ENCODE results near the gene LTBP2.

Gene LTBP2

DNA sequence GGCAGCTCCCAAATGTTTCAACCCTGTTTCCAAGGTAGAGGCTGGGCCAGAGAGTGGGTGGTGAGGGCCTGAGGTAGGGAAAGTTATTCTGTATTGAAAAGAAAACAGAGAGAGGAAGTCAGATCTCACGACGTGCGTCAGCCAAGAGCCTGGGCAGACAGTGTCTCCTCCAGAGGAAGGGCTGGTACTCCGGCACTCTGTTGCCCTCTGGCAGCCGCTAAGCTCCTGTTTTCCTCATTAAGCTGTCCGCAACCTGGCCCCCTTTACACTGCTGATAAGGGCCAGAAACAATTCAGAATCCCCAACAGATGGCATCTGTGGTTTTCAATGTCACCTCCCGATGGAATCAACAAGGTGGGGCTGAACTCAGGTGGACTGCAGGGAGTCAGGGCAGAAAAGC lies 26.0 kb upstream of the LTBP2 start:
- DNase-seq (ENCODE audit: low read depth) = no peak

DNA sequence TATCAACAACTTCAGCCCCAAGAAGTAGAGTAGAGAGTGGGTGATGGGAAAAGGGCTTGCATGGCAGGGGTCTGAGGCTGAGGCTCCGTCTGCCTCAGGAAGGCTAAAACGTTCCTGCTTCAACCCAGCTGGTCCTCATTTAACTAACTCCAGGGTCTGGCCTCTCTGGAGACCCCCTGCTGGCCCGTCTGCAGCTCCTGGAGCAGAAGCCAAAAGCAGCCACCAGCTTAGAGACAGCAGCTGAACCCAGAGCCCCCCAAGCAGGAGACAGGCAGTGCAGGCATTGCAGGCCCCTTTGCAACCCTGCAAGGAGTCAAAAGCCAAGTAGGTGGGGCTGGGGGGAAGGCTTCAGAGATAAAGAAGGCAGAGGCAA lies 25.1 kb upstream of the LTBP2 start:
- DNase-seq (ENCODE audit: low read depth) = no peak

DNA sequence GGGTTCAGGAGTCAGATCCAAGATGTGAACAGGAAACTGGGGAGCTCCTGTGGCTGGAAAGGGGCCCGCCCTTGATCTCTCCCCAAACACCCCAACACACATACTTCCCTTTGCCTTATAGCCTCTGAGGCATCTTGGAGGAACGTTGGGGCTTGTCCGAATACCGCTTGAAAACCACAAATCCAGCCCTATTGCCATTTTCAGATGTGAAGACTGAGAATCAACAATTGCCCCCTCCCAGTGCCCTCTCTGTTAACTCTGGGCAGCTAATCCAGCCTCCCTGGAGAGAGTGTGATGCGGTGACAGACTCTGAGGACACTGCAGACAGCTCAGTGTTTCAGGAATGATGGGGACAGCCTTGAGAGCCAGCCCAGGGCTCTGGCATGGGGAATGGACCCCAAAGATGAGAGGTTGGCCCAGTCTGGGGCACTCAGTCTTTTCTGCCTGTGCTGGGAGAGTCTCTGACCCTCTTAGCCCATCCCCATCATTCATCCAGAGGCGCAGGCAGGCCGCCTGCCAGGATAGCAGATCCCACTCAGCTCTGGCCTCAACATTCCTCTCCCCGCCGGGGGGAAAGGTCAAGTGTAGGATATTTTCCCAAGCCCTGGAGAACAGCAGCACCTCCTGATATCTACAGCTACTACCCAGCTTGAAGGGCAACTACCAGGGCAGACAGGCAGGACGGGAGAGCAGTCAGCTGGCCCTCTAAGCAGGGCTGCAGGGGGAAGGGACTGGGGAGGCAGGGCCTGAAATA lies 24.6 kb upstream of the LTBP2 start:
- DNase-seq (ENCODE audit: low read depth) = no peak

DNA sequence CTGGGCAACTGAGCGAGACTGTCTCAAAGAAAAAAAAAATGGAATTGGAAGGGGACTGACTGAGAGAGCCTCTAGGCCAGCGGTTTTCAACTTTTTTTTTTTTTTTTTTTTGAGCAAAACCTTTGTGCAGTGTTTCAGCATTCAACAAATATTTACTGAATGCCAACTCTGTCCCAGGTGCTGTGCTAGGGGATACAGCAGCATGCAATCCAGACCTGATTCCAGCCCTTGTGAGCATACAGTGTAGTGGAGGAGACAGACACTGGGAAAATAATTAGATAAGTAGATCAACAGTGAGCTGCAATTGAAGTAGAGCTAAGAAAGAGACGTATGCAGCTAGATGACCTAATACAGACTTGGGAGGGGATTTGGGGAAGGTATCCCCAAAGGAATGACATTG lies 23.8 kb upstream of the LTBP2 start:
- no peak for DNase-seq (ENCODE audit: low read depth)

DNA sequence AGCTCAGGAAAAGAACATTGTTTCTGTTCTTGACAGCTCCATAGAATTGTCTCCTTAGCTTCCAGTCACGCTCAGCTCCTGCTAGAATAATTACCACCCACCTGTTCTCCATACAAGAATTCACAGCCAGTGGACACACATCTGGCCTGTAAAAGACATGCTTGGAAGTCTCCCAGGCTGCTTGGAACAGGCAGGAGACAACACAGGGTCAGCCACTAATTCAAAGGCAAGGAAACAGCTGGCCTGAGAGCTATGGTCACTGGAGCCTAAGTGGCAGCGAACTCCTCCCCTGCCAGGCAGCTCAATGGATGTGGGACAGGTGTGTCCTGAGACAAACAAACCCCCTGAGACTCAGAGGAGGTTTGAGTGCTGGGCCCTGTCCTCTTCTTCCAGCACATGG lies 22.9 kb upstream of the LTBP2 start:
- DNase-seq (ENCODE audit: low read depth) = no peak

DNA sequence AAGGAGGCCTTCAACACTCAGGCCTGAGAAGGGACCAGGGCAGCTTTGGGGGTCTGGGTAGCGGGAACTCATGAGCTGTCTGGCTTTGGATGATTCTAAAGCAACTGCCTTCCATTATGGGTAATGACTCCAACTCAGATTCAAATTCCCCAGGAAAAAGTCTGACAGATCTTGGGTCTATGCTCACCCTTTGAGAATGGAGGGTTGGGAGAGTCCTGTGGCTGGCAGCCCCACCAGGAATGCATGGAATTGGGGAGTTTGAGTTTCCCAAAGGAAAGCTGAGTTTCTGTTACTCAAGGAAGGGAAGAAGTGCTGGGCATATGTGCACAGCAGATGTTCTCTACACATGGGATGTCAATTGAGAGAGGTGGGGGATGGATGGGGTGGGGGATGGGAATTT lies 22.4 kb upstream of the LTBP2 start:
- DNase-seq (ENCODE audit: low read depth) = no peak

DNA sequence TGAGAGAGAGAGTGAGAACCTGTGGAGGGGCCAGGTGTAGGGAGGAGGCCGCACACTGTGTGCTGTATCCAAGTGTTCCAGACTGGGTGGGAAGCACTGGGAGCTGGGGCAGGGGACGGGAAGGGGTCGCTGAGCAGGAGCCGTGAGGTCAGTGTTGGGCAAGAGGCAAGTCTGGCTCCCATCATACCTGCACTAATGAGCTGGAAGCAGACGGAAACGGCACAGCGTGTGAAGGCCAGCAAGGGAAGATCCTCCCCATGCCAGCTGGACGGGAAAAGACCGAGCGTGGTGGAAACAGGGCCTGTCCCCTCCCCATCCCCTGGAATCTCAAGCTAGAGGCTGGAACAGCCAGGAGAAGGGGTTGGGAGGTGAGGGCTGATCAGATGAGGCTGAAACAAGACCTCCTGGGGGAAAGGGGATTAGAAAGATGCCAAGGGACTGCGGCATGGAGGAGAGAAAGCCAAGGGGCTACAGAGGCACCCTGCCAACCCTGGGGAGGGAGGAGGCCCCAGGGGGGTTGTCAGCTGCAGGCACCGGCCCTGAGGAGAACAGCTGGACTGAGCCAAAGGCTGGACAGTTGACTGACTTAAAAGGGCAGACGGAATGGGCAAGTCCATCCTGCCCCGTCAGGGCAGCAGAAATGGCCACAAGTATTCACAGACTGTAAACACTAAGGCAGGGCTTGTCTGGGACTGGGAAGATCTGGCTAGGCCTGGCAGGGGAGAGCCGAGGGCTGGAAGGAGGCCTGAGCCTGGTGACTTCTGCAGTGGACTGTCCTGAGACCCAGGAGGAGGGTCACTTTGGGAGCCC lies 19.0 kb upstream of the LTBP2 start:
- peak; percentile 42 for DNase-seq (ENCODE audit: low read depth)

DNA sequence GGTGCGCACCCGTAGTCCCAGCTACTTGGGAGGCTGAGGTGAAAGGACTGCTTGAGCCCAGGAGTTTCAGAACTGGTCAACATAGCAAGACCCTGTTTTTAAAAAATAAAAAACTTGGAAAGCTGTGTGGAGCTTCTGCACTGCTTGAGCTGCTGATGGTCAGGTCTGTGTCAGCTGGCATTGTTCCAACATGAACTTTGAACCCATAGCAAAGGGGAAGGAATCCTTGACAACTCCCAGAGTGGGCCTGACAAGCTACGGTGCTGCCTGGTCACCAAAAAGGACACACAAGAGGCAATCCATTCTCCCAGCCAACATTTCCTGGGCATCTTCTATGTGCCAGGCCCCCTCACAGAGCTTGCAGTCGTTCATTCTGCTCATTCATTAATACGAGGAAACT lies 16.4 kb upstream of the LTBP2 start:
- DNase-seq (ENCODE audit: low read depth) = no peak

DNA sequence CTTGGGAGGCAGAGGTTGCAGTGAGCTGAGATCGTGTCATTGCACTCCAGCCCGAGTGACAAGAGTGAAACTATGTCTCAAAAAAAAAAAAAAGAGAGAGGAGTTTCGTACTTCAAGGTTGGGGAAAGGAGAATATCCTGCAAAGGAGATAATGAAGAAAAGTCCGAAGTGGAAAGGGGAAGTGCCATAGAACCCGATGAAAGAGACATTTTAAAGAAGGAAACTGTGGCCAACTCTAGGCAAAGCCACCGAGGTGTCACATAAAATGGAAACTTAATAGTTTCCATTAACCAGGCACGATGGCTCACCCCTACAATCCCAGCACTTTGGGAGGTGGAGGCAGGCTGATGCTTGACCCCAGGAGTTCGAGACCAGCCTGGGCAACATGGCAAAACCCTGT lies 15.0 kb upstream of the LTBP2 start:
- DNase-seq (ENCODE audit: low read depth) = no peak

DNA sequence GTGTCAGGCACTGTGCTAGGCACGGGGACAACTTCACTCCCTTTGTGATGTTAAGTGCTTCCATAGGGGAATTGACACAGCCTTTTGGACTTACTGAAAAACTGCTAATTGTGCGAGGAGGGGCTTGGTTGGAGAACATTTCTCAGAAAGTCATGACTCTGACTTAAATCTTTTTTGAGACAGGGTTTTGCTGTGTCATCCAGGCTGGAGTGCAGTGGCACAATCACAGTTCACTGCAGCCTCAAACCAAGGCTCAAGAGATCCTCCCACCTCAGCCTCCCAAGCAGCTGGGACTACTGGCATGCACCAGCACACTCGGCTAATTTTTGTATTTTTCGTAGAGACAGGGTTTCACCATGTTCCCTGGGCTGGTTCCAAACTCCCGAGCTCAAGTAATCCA lies 10.2 kb upstream of the LTBP2 start:
- no peak for DNase-seq (ENCODE audit: low read depth)

DNA sequence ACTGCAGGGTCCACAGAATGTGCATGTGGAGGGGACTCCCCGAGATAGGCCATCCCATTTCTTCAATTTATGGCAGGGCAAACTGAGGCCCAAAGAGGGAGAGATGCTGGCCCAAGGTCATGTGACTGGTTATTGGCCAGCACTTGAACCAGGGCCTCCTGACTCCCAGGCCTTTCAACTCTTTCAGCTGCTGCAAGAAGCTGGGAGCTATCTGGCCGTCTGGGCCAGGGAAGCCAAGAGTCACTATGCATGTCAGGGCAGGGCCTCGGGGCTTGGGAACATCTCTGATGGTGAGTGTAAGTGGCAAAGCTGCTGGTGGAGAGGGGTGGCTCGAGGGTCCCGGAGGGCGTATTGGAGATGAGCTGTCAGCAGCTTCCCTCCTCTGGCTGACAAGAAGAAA lies 9.5 kb upstream of the LTBP2 start:
- no peak for DNase-seq (ENCODE audit: low read depth)

DNA sequence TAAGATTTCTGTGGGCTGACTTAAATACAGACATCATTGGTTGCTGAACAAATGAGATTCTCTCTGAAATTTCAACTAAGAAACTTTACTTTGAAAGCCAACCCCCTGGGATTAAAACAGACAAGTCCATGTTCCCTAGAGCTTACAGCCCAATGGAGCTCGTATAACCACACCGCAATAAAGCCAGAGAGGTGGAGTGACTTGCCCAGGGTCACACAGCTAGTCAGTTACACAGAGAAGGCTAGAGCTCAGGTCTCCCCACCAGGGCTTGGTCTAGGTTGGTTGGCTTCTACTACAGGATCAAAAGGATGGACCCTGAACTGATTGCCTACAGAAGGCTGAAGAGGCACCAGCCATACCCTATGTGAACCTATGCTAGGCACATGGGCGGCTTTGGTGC lies 8.9 kb upstream of the LTBP2 start:
- DNase-seq (ENCODE audit: low read depth) = no peak

DNA sequence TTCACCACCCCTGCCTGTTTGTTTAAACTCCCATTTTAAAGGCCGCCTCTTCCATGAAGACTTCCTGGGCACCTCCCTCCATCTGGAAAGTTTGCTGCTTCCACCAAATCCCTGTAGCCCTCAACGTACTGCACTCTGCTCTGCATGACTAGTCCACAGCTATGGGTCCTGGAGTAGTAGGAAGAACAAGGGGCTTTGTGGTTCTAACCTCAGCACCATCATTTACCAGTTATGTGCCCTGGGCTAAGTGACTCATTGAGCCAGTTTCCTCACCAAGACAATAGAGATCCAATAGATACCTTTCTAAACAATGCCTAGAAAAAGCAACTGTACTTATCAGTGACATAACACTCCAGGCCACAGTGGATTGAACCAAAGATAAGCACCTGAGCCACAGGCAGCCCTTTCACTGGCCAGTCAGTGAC lies 8.5 kb upstream of the LTBP2 start:
- DNase-seq (ENCODE audit: low read depth) = peak; percentile 72

DNA sequence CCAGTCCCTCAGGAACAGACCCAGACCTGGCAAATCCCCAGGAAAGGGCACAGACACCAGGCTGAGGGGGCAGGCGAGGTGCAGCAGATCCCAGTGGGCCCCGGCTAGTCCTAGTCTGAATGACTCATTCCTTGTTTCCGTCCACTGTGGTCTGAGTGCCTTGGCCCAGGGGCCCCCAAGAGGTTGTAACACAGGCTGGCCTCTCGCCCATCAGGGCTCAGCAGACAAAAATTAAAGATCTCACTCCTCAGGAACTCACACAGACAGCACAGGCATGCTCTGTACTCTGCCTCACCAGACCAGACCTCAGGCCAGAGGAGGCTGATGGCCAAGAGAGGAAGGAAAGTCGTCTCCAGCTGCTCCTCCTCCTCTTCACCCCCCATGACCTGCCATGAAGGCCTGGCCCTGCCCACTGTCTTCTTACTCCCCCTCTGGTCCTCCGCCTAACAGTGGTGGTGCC lies 7.7 kb upstream of the LTBP2 start:
- DNase-seq (ENCODE audit: low read depth) = peak; percentile 96

DNA sequence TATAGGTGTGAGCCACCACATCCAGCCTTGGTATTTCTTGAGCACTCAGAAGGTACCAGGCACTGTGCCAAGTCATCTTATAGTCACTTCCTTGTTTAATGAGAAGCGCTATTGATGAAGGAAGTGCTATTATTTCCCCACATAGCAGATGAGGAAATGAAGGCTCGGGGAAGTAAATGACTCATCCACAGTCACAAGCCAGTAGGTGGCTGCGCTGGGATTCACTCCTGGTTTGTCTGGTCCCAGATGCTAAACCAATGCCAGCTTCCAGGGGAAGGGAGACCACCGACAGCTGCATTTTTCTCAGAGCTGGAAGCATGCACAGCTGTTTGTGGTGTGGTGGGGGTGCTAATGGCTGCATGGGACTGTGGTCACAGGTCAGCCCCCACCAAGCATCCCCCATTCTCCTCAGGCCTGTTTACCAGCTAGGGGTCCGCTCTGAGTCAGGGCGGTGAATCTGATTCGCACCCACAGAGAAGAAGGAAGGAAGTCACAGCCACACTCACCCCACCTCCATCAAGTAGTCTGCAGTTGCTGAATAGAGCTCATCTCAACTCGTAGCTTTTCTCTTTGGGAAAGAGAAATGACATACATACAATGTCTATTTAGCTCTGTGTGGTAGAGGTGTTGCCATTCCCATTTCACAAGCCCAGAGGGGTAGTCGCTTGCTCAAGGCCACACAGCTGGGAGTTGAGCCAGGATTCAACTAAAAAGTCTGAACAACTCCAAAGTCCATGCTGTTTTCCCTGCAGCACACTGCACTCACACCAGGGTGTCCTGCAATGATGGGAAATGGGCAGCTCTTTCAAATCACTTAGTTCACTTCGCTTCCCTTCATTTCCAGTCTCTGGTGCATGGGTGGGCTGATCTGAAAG lies 6.3 kb upstream of the LTBP2 start:
- DNase-seq (ENCODE audit: low read depth) = peak; percentile 72

DNA sequence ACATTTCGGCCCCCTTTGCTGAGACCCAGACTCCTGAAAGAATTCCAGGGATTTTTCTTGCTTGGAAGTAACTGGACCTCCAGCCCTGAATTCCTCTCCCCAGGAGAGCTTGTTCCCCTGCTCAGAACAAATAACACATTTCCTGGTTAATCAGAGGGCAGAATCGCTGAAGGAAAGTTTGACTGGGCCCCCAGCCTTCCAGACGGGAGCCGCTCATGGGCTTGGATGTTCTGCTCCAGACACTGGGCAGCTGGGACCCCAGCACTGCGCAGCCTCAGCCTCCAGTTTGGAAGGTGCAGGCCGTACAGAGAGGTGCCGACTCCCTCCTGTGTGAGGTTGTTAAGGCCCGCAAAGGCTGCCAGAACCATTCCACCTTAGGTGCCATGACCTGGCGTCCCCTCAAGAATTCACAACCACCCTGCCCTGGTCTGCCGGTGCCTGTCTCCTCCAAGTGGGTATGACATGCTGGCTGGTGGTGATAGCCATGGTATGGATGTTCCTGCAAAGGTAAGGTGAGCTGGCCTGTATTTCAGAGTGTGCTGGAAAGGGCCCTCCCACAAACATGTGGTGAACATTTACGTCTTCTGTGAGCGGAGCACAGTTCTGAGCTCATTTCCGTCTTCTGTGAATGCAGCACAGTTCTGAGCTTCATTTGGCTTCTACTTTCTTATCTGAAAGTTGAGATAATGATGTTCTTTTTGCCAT lies 5.1 kb upstream of the LTBP2 start:
- DNase-seq (ENCODE audit: low read depth) = no peak

DNA sequence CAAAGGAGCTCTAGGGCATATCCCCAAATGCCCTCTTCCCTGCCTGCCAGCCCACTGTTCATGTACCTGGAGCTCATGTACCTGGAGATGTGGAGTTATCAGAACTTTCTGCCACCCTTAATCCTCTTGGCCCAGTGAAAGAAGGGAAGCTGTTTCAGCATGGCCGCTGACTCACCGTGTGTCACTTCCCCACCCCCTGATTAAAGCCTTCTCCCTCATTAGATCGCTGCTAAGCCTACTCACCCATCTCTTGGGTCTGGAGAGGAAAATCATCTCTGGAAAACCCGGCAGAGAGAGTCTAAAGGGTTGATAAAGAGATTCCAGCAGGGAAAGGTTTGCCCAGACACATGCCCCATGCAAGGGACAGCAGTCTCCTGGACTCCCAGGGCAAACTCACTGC lies 4.5 kb upstream of the LTBP2 start:
- DNase-seq (ENCODE audit: low read depth) = peak; percentile 50

DNA sequence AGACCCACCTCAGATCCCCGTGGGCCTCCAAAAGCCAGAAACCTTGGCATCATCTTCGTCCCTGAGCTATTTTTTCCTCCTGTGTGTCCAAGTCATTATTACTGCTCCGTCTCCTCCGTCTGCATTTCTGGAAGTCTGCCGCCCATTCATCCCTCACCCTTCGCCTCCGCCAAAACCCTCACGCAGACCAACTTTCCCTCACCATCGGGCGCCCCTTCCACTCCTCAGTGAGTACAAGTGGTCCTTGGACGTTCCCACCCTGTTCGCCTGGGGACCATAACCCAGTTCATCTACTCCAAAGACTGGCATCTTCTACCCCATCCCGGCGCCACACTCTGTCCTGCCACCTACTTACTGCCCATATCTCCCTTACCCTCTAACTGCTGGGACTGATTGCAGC lies 3.7 kb upstream of the LTBP2 start:
- DNase-seq (ENCODE audit: low read depth) = no peak

DNA sequence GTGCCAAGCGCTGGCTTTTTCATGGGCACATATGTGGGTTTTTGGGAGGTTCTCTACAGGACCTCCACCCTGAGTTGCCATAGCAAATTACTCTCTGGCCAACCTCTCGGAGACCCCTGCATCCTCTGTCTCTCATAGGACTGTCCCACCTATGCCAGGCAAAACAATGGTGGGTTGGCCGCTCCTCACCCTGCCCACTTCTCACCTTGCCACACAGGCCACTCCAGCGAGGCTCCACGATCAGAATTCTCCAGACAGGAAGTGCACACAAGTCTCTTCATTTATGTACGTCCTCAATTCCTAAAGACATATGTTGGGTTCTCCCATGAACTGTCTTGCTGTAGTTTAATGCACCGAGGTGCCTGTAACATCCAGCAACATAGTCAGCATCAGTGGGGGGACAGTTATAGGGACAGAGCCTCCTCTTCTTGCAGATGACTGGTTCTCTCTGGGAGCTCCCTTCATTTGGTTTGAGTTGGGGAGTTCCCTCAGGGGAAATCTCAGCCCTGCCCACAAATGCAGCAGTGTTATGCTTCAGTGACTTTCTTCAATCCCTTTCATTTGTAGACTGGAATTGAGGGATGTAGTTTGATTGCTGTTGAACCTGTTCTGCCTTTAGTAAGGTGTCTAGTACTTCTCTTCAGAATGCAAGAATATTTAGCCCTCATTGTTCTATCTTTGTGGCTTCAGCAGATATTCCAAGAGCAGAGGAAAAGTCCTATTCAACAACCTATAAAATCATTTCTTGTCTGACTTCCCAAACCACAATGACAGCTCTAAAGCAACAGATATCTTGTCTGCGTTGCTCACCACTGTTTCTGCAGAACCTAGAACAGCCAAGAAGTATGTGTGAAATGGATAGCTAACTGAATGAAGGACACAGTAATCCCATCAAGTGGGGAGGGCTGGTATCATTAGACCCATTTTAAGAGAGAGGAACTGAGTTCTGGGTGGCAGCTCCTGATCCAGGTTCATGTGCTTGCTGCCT lies 2.8 kb upstream of the LTBP2 start:
- DNase-seq (ENCODE audit: low read depth) = no peak

DNA sequence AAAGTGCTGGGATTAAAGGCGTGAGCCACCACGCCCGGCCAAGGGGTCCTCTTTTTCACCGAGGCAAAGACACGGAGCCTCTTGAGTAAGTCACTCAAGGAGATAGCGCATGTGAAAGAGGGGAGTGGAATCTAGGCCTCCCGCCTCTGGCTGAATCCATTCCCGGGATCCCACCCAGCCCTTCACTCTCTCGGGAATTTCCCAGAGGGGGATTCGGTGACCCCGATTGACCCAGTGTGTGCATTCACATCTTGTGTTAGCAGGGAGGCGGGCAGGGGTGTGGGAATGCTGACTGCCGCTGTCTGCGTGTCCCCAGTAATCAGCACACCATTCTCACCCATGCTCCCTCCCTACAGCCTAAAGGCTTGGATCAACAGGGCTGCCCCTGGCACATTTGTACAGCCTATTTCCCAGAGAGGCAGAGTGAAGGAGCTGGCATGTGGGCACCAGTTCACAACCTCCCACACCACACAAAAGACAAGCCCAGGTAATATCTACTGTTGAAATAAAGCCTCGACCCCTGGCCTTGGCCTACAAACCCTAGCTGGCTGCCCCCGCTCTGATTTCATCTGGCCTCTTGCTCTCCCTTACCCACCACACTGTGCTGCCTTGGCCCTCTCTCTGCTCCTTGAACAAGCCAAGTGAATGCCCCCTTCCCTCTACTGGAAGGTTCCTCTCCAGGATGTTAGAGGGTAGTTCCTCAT lies 1.3 kb upstream of the LTBP2 start:
- DNase-seq (ENCODE audit: low read depth) = no peak
